ENCODE measurements around the gene EFCAB12.

DNA sequence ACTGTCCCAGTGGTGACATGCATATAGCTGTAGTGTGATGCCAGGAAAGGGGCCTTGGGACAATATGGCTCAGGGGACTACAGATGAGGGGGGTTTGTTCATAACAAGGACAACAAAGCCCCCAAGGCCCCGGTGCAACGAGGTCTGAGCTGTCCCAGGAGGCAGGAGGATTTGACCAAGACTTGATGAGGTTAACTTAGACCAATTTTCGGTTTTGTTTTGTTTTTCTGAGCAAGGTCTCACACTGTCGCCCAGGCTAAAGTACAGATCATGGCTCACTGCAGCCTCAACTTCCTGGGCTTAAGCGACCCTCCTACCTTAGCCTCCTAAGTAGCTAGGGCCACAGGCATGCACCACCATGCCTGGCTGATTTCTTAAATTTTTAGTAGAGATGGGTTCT is 23.8 kb downstream of the EFCAB12 start:
- no peak for TF ChIP-seq KDM1A (IDR thresholded peaks at IDR 0.05; ENCODE audit: borderline replicate concordance, low read length)
- no peak for TF ChIP-seq CTCF (IDR thresholded peaks at IDR 0.05; ENCODE audit: control extremely low read depth in 1 of 3, insufficient read depth in 1 of 3, low read depth in 1 of 3, low read length in 3 of 3)

Measured in H1 (cell line).